DOHH2 (cell line): ENCODE measurements around the gene KLK6.

Experiments used
- H3F3A ChIP-seq: fragments of 200-600 bp; sonication (generic), shearing (Covaris generic); 2 replicates; pipeline ENCODE4 v1.6.0; 2016; ENCODE audit warnings: antibody characterized with exemption, mild to moderate bottlenecking; ENCODE audit not compliant: control insufficient read depth, insufficient read depth
- H3K27ac ChIP-seq: fragments of 200-600 bp; sonication (generic); 2 replicates; pipeline ENCODE4 v1.5.1; 2014; ENCODE audit warnings: low read depth, mild to moderate bottlenecking, low read length, moderate library complexity
- H3K27me3 ChIP-seq: fragments of 200-600 bp; sonication (generic); 2 replicates; pipeline ENCODE4 v1.6.1; 2014; ENCODE audit warnings: mild to moderate bottlenecking, low read length, mixed read lengths; ENCODE audit not compliant: control insufficient read depth
- H3K36me3 ChIP-seq: fragments of 200-600 bp; sonication (generic); 2 replicates; pipeline ENCODE4 v1.6.1; 2014; ENCODE audit warnings: mild to moderate bottlenecking, low read length, moderate library complexity, mixed read lengths; ENCODE audit not compliant: control insufficient read depth
- H3K4me1 ChIP-seq: fragments of 200-600 bp; sonication (generic); 2 replicates; pipeline ENCODE4 v1.6.1; 2014; ENCODE audit warnings: mild to moderate bottlenecking, low read length, mixed read lengths; ENCODE audit not compliant: control insufficient read depth
- H3K4me2 ChIP-seq: fragments of 200-600 bp; sonication (generic); 2 replicates; pipeline ENCODE4 v1.6.0; 2014; ENCODE audit warnings: mild to moderate bottlenecking, low read length, moderate library complexity
- H3K4me3 ChIP-seq: fragments of 200-600 bp; sonication (generic); 2 replicates; pipeline ENCODE4 v1.5.1; 2014; ENCODE audit warnings: mild to moderate bottlenecking, low read length, mixed read lengths
- H3K79me2 ChIP-seq: fragments of 200-600 bp; sonication (generic); 2 replicates; pipeline ENCODE4 v1.6.1; 2014; ENCODE audit warnings: mild to moderate bottlenecking, low read length, mixed read lengths; ENCODE audit not compliant: control insufficient read depth
- H3K9me2 ChIP-seq: fragments of 200-600 bp; sonication (generic); replicated peaks from 2 replicates; pipeline ENCODE4 v1.6.1; 2014; ENCODE audit warnings: mild to moderate bottlenecking, low read length, mixed read lengths; ENCODE audit not compliant: control insufficient read depth
- H3K9me3 ChIP-seq: fragments of 200-600 bp; sonication (generic); 2 replicates; pipeline ENCODE4 v1.6.1; 2014; ENCODE audit warnings: antibody characterized with exemption, low read length, mixed read lengths; ENCODE audit not compliant: control insufficient read depth, insufficient read depth
- H4K20me1 ChIP-seq: fragments of 200-600 bp; sonication (generic); 2 replicates; pipeline ENCODE4 v1.6.0; 2014; ENCODE audit warnings: low read depth, mild to moderate bottlenecking, antibody characterized with exemption, low read length, moderate library complexity; ENCODE audit not compliant: control insufficient read depth, insufficient read depth
- EZH2phosphoT487 ChIP-seq: fragments of 200-600 bp; sonication (generic); IDR thresholded peaks from 2 replicates; pipeline ENCODE4 v1.6.1; 2017; ENCODE audit warnings: borderline replicate concordance, mild to moderate bottlenecking, antibody characterized with exemption, low read length, moderate library complexity, mixed read lengths
- TF ChIP-seq, protein P1 (sequence below): fragments of 200-600 bp; sonication (generic); IDR thresholded peaks from one replicate; pipeline ENCODE4 v1.5.1; 2014; ENCODE audit warnings: antibody characterized with exemption, mild to moderate bottlenecking, low read depth, low read length; ENCODE audit not compliant: poor library complexity, severe bottlenecking

KLK6 gene

DNA sequence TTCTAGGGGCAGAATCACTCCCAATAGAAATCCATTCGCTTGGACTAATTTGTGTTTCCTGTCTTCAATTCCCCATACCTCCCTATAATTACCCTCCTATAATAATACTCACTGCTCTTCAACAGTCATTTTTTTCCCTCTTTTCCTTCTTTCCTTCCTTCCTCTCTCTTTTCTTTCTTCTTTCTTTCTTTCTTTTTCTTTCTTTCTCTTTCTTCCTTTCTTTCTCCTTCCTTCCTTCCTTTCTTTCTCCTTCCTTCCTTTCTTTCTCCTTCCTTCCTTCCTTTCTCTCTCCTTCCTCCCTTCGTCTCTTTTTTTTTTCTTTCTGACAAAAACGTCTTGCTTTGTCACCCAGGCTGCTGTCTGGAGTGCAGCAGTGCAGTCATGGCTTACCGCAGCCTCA lies 24.6 kb downstream of the KLK6 start:
- TF ChIP-seq, protein P1, sequence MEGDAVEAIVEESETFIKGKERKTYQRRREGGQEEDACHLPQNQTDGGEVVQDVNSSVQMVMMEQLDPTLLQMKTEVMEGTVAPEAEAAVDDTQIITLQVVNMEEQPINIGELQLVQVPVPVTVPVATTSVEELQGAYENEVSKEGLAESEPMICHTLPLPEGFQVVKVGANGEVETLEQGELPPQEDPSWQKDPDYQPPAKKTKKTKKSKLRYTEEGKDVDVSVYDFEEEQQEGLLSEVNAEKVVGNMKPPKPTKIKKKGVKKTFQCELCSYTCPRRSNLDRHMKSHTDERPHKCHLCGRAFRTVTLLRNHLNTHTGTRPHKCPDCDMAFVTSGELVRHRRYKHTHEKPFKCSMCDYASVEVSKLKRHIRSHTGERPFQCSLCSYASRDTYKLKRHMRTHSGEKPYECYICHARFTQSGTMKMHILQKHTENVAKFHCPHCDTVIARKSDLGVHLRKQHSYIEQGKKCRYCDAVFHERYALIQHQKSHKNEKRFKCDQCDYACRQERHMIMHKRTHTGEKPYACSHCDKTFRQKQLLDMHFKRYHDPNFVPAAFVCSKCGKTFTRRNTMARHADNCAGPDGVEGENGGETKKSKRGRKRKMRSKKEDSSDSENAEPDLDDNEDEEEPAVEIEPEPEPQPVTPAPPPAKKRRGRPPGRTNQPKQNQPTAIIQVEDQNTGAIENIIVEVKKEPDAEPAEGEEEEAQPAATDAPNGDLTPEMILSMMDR = no peak

DNA sequence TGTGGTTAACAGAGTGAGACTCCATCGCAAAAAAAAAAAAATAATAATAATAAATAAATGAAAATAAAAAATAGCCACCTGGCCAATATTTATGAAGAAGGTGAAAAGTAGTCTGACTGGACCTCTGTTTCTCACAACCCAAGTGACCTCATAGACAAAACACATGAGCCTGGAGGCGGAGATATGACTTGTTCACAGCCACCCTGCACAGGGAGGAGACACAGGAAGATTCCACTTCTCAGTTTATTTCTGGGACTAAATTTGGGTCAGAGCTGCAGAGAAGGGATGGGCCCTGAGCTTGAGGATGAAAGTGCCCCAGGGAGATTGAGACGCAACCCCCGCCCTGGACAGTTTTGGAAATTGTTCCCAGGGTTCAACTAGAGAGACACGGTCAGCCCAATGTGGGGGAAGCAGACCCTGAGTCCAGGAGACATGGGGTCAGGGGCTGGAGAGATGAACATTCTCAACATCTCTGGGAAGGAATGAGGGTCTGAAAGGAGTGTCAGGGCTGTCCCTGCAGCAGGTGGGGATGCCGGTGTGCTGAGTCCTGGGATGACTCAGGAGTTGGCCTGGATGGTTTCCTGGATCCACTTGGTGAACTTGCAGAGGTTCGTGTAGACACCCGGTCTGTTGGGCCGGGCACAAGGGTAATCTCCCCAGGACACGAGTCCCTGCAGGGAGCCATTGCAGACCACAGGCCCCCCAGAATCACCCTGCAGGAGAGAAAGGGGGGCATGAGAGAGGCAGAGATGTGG lies 26.1 kb downstream of the KLK6 start:
- H3K27me3 ChIP-seq = no peaks in the 10 kb centered on the region
- H3K9me3 ChIP-seq = no peaks in the 10 kb centered on the region
- H3K27ac ChIP-seq = no peak overlapping the region
- no peaks in the 10 kb centered on the region for H3K79me2 ChIP-seq
- no peaks in the 10 kb centered on the region for H3K4me1 ChIP-seq
- H3K36me3 ChIP-seq = no peaks in the 10 kb centered on the region
- no peak overlapping the region for H3K4me2 ChIP-seq
- H3K9me2 ChIP-seq = no peaks in the 10 kb centered on the region
- no peaks in the 10 kb centered on the region for H3F3A ChIP-seq
- no peak overlapping the region for H3K4me3 ChIP-seq
- TF ChIP-seq EZH2phosphoT487 = no peak
- TF ChIP-seq, protein P1 = no peak
- no peaks in the 10 kb centered on the region for H4K20me1 ChIP-seq

More for the DNA sequence above, 24.6 kb downstream of the KLK6 start:
- Histone ChIP-seq H3K79me2 (no peaks in the 10 kb centered on the region), H3K4me3 (no peak overlapping the region), H3F3A (no peaks in the 10 kb centered on the region), H3K9me2 (no peaks in the 10 kb centered on the region), H4K20me1 (no peaks in the 10 kb centered on the region), H3K4me1 (no peaks in the 10 kb centered on the region), H3K27me3 (no peaks in the 10 kb centered on the region), H3K36me3 (no peaks in the 10 kb centered on the region), H3K27ac (no peak overlapping the region), H3K4me2 (no peak overlapping the region), H3K9me3 (no peaks in the 10 kb centered on the region)

DNA sequence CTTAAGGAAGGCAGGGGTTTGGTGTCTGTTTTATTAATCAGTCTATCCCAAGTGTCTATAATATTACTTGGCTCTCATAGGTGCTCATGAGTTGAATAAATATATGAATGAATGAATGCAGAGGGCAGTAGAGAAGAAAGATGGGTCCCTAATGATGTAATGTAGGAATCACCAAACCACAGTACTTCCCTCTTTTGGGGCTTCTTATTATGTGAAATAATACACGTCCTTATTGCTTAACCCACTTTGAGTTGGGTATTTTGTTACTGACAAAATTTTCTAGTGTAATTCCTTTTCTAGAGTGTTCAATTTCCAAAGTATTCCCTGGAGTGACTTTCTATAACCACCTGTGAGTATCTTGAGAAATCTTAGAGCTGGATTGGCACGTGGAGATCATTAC lies 29.8 kb downstream of the KLK6 start:
- Histone ChIP-seq H3K9me3 (no peaks in the 10 kb centered on the region), H3K27me3 (no peaks in the 10 kb centered on the region), H3K4me1 (no peaks in the 10 kb centered on the region), H3F3A (no peaks in the 10 kb centered on the region), H3K79me2 (no peaks in the 10 kb centered on the region), H3K4me3 (no peak overlapping the region), H3K27ac (no peak overlapping the region), H4K20me1 (no peaks in the 10 kb centered on the region), H3K9me2 (no peaks in the 10 kb centered on the region), H3K4me2 (no peak overlapping the region), H3K36me3 (no peaks in the 10 kb centered on the region)
- no peak for TF ChIP-seq EZH2phosphoT487
- TF ChIP-seq, protein P1 = no peak
